ENCODE results near the gene IL1RAPL1.

DNA sequence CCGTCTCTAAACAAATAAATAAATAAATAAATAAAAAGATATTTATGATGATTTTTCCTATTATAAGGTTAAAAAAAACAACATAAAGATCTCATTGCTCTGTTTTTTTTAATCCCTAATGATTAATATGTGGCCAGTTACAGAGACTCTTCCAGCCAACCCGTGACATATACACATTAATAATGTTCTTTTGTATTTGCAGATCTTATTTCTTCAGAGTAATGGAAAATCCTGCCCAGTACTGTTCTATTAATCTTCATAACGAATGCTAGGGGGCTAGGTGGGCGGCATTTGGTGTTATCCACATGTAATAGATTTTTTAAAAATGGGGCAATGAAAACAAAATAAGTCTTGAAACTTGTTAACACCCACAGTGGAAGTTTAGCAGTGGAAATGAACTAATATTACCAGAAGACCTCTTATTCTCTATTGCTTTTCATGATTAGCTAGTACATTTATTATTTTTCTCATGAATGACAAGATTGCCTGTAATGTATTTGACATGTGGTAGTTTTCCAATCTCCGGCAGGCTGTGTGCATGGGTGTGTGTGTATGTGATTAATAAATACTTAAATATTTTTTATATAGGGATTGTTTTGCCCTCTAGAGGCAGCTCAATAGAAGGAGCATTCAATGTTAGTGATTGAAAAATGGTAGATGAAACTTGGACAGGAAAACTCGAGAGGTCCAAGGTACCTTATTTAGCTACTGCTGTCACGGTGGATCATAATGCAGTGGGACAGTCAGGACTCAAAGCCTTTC lies 457.4 kb downstream of the IL1RAPL1 start:
- TF ChIP-seq ZFP30 (CRISPR knock-in tag; IDR thresholded peaks at IDR 0.05) (no peak), ZFP3 (CRISPR knock-in tag; IDR thresholded peaks at IDR 0.05) (no peak), ZNF70 (CRISPR knock-in tag; IDR thresholded peaks at IDR 0.05) (no peak), RARB (CRISPR knock-in tag; IDR thresholded peaks at IDR 0.05) (no peak), SNAI2 (CRISPR knock-in tag; IDR thresholded peaks at IDR 0.05) (no peak), TOX (CRISPR knock-in tag; IDR thresholded peaks at IDR 0.05; ENCODE audit: borderline replicate concordance) (no peak)
- TF ChIP-seq, protein P1, sequence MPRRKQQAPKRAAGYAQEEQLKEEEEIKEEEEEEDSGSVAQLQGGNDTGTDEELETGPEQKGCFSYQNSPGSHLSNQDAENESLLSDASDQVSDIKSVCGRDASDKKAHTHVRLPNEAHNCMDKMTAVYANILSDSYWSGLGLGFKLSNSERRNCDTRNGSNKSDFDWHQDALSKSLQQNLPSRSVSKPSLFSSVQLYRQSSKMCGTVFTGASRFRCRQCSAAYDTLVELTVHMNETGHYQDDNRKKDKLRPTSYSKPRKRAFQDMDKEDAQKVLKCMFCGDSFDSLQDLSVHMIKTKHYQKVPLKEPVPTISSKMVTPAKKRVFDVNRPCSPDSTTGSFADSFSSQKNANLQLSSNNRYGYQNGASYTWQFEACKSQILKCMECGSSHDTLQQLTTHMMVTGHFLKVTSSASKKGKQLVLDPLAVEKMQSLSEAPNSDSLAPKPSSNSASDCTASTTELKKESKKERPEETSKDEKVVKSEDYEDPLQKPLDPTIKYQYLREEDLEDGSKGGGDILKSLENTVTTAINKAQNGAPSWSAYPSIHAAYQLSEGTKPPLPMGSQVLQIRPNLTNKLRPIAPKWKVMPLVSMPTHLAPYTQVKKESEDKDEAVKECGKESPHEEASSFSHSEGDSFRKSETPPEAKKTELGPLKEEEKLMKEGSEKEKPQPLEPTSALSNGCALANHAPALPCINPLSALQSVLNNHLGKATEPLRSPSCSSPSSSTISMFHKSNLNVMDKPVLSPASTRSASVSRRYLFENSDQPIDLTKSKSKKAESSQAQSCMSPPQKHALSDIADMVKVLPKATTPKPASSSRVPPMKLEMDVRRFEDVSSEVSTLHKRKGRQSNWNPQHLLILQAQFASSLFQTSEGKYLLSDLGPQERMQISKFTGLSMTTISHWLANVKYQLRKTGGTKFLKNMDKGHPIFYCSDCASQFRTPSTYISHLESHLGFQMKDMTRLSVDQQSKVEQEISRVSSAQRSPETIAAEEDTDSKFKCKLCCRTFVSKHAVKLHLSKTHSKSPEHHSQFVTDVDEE (CRISPR knock-in tag; IDR thresholded peaks at IDR 0.05) = no peak
- TF ChIP-seq, protein P2, sequence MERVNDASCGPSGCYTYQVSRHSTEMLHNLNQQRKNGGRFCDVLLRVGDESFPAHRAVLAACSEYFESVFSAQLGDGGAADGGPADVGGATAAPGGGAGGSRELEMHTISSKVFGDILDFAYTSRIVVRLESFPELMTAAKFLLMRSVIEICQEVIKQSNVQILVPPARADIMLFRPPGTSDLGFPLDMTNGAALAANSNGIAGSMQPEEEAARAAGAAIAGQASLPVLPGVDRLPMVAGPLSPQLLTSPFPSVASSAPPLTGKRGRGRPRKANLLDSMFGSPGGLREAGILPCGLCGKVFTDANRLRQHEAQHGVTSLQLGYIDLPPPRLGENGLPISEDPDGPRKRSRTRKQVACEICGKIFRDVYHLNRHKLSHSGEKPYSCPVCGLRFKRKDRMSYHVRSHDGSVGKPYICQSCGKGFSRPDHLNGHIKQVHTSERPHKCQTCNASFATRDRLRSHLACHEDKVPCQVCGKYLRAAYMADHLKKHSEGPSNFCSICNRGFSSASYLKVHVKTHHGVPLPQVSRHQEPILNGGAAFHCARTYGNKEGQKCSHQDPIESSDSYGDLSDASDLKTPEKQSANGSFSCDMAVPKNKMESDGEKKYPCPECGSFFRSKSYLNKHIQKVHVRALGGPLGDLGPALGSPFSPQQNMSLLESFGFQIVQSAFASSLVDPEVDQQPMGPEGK (CRISPR knock-in tag; IDR thresholded peaks at IDR 0.05; ENCODE audit: borderline replicate concordance) = no peak

Measured in SK-N-SH treated with all-trans-retinoic acid at 6 μM for 48 hours (cell line).